ENCODE results near the gene MLN.
A peak's percentile ranks its signal among the peaks of the same experiment; 100 is the strongest.
"Not testable (repeated sequence)": the region's sequence is repeated elsewhere in the genome, so short reads cannot be mapped to it uniquely, and the experiment has no call there.

MLN gene

GRCh38 chr6:33834401-33835392, 30.9 kb upstream of the MLN start:
- no peak for DNase-seq (ENCODE audit: low read depth)
- H3K4me3 ChIP-seq (ENCODE audit: low read depth, low read length), result no peak overlapping the region
- TF ChIP-seq, protein P1, sequence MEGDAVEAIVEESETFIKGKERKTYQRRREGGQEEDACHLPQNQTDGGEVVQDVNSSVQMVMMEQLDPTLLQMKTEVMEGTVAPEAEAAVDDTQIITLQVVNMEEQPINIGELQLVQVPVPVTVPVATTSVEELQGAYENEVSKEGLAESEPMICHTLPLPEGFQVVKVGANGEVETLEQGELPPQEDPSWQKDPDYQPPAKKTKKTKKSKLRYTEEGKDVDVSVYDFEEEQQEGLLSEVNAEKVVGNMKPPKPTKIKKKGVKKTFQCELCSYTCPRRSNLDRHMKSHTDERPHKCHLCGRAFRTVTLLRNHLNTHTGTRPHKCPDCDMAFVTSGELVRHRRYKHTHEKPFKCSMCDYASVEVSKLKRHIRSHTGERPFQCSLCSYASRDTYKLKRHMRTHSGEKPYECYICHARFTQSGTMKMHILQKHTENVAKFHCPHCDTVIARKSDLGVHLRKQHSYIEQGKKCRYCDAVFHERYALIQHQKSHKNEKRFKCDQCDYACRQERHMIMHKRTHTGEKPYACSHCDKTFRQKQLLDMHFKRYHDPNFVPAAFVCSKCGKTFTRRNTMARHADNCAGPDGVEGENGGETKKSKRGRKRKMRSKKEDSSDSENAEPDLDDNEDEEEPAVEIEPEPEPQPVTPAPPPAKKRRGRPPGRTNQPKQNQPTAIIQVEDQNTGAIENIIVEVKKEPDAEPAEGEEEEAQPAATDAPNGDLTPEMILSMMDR (conservative IDR thresholded peaks at IDR 0.05; ENCODE audit: low read depth, low read length), result no peak

DNA sequence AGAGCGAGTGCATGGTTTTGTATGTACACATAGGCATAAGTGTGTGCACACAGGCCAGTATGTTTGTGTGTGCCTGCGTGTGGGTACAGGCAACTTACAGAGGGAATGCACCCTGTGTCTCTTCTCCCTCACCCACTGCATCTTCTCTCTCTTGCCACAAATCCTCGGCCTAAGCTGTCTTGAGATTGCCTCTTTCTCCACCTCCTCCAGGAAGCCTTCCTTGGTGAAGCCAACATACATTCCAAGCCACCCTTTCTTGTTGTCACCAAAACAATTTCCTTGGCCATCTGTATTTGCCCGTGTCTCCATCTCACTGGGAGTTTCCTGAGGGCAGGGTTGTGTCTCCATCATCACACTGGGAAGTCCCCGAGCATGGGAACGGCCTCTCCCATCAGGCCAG, 29.8 kb upstream of the MLN start:
- no peak overlapping the region for H3K4me3 ChIP-seq (ENCODE audit: low read depth, low read length)
- no peak for DNase-seq (ENCODE audit: low read depth)
- TF ChIP-seq, protein P1 (conservative IDR thresholded peaks at IDR 0.05; ENCODE audit: low read depth, low read length), result no peak

DNA sequence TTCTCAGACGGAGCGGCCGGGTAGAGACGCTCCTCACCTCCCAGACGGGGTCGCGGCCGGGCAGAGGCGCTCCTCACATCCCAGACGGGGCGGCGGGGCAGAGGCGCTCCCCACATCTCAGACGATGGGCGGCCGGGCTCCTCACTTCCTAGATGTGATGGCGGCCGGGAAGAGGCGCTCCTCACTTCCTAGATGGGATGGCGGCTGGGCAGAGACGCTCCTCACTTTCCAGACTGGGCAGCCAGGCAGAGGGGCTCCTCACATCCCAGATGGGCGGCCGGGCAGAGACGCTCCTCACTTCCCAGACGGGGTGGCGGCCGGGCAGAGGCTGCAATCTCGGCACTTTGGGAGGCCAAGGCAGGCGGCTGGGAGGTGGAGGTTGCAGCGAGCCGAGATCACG, 29.0 kb upstream of the MLN start:
- not testable (repeated sequence) for H3K4me3 ChIP-seq (ENCODE audit: low read depth, low read length); DNase-seq (ENCODE audit: low read depth)

DNA sequence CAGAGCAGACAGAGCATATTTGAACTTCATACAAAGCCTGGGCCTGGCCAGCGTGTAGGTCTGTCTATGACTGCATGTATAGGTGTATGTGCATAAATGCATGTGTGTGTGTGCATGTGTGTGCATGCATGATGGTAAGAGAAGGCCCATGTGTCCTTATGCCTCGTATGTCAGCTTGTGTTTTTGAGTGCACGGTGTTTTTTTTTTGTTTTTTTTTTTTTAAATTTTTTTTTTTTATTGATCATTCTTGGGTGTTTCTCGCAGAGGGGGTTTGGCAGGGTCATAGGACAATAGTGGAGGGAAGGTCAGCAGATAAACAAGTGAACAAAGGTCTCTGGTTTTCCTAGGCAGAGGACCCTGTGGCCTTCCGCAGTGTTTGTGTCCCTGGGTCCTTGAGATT, 27.9 kb upstream of the MLN start:
- DNase-seq (ENCODE audit: low read depth); H3K4me3 ChIP-seq (ENCODE audit: low read depth, low read length): not testable (repeated sequence)

- no peak overlapping the region for H3K4me3 ChIP-seq (ENCODE audit: low read depth, low read length)
- TF ChIP-seq, protein P1 (conservative IDR thresholded peaks at IDR 0.05; ENCODE audit: low read depth, low read length), result no peak
- no peak for DNase-seq (ENCODE audit: low read depth)
Measured at GRCh38 chr6:33830635-33831240, 26.9 kb upstream of the MLN start.

- H3K4me3 ChIP-seq (ENCODE audit: low read depth, low read length), result no peak overlapping the region
- peak; percentile 60 for DNase-seq (ENCODE audit: low read depth)
- TF ChIP-seq, protein P1 (conservative IDR thresholded peaks at IDR 0.05; ENCODE audit: low read depth, low read length), result peak; percentile 2
Measured at GRCh38 chr6:33828764-33829731, 25.2 kb upstream of the MLN start.

DNA sequence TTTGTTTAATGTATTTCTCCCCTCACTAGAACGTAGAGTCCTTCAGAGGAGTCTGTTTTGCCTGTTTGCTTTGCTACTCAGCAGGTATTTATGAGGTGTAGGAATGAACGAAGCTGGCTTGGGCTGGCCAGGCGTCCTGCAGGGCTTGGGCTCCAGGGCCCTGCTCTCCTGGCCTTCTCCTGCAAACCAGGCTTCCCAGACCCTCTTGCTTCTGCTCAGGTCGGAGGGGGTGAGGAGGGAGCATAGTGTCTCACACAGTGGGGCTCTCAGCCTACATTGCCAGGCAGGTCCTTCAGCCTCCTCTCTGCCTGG, 24.6 kb upstream of the MLN start:
- no peak for DNase-seq (ENCODE audit: low read depth)
- TF ChIP-seq, protein P1 (conservative IDR thresholded peaks at IDR 0.05; ENCODE audit: low read depth, low read length), result no peak
- H3K4me3 ChIP-seq (ENCODE audit: low read depth, low read length), result no peak overlapping the region

All from choroid plexus epithelial cell (primary cell).